Tibial nerve (tissue), 4 donors: ENCODE data around the gene FNDC11. TPM values are rescaled to one million over a fixed set of nuclear protein-coding genes. Genes with fewer than 3 reads are reported as not detected.

Experiments used
- DNase-seq, 2 donors: peaks; one replicate each; pipeline ENCODE4 v3.0.0-alpha.2; 2019; ENCODE audit warnings: low spot score in 2 of 2
- H3K27ac ChIP-seq, 4 donors: fragments of 200-600 bp; sonication (generic) in 3 of 4; one replicate each; pipeline ENCODE4 v1.5.1; 2017 to 2019; ENCODE audit warnings: mild to moderate bottlenecking in 1 of 4
- H3K27me3 ChIP-seq, 2 donors: fragments of 200-600 bp; sonication (generic) in 1 of 2; one replicate each; pipeline versions ENCODE4 v1.5.1 to v1.6.0; 2017 to 2019
- H3K36me3 ChIP-seq, 3 donors: fragments of 200-600 bp; sonication (generic); one replicate each; pipeline ENCODE4 v1.5.1; 2018 to 2019
- H3K4me1 ChIP-seq, 4 donors: fragments of 200-600 bp; sonication (generic) in 3 of 4; one replicate each; pipeline ENCODE4 v1.5.1; 2017 to 2019
- H3K4me3 ChIP-seq, 4 donors: fragments of 200-600 bp; sonication (generic) in 3 of 4; one replicate each; pipeline ENCODE4 v1.5.1; 2017 to 2019; ENCODE audit warnings: mild to moderate bottlenecking in 1 of 4, moderate library complexity in 1 of 4
- H3K9me3 ChIP-seq, 4 donors: fragments of 200-600 bp; sonication (generic) in 3 of 4; one replicate each; pipeline ENCODE4 v1.5.1; 2017 to 2019
- CTCF ChIP-seq, 5 experiments: fragments of 200-600 bp in 3 of 5; fragments of 450-650 bp in 2 of 5; sonication (generic) in 3 of 5; IDR thresholded peaks; one replicate each; pipeline ENCODE4 v1.5.1; 2016 to 2019; ENCODE audit warnings: antibody characterized with exemption in 5 of 5, mild to moderate bottlenecking in 3 of 5, moderate library complexity in 2 of 5
- EP300 ChIP-seq, 2 donors: sonication (generic); formaldehyde crosslinking; IDR thresholded peaks; one replicate each; pipeline ENCODE4 v1.6.1; 2017; ENCODE audit warnings: antibody characterized with exemption in 2 of 2, mild to moderate bottlenecking in 1 of 2
- POLR2A ChIP-seq, 2 donors: fragments of 450-650 bp; IDR thresholded peaks; one replicate each; pipeline ENCODE4 v1.6.1; 2017; ENCODE audit warnings: antibody characterized with exemption in 2 of 2, mild to moderate bottlenecking in 2 of 2, moderate library complexity in 2 of 2
- WGBS, 2 donors: methylation state at CpG; one replicate each; pipeline ENCODE4 v1.1.5; 2018; 5-methylcytosine and 5-hydroxymethylcytosine counted together
- total RNA-seq, 4 donors: library from RNA; depleted of rRNA; stranded (reverse); fragments of >200 nt; gene quantifications; one replicate each; pipeline ENCODE4 v1.1.0, GENCODE V29; 2016

Gene FNDC11
- total RNA-seq, 4 donors from 2014 or later = 0.21 to 1.4 (median 0.30) TPM; not detected in 1

- H3K9me3 ChIP-seq = no peaks in the 10 kb centered on the region
- H3K27ac ChIP-seq = no peak overlapping the region
- peaks cover 0 to 10% of the 10 kb centered on the region in 2 donors for H3K27me3 ChIP-seq
- no peak for TF ChIP-seq POLR2A (IDR thresholded peaks at IDR 0.05)
- no peak for TF ChIP-seq EP300 (IDR thresholded peaks at IDR 0.05)
- no peak for TF ChIP-seq CTCF (IDR thresholded peaks at IDR 0.05)
- WGBS, 2 donors = 90 to 93% methylated on average over 27 to 31 of the region's 32 CpGs
- H3K4me1 ChIP-seq = peaks cover 0 to 29% (median 14%) of the 10 kb centered on the region in 4 donors
- no peak overlapping the region for H3K4me3 ChIP-seq
- peaks cover 0 to 17% (median 0%) of the 10 kb centered on the region in 3 donors for H3K36me3 ChIP-seq
- no peak for DNase-seq
Measured at GRCh38 chr20:63517376-63518309, 36.3 kb upstream of the FNDC11 start.

- 77 to 79% methylated on average over 16 to 19 of the region's 20 CpGs for WGBS, 2 donors
- no peak for DNase-seq
- Histone ChIP-seq H3K27ac (no peak overlapping the region), H3K27me3 (peaks cover 0 to 4% of the 10 kb centered on the region in 2 donors), H3K36me3 (peaks cover 0 to 25% (median 0%) of the 10 kb centered on the region in 3 donors), H3K9me3 (peaks cover 0 to 6% (median 0%) of the 10 kb centered on the region in 4 donors), H3K4me3 (no peak overlapping the region), H3K4me1 (peaks cover 0 to 34% (median 16%) of the 10 kb centered on the region in 4 donors)
- TF ChIP-seq CTCF (IDR thresholded peaks at IDR 0.05) (no peak), POLR2A (IDR thresholded peaks at IDR 0.05) (no peak), EP300 (IDR thresholded peaks at IDR 0.05) (no peak)
Measured at GRCh38 chr20:63518351-63518861, 35.6 kb upstream of the FNDC11 start.

- DNase-seq = no peak
- 68 to 77% methylated on average over 32 of the region's 32 CpGs for WGBS, 2 donors
- peaks cover 0 to 31% (median 0%) of the 10 kb centered on the region in 3 donors for H3K36me3 ChIP-seq
- H3K4me3 ChIP-seq = peak overlapping the region; percentile 69 to 99 (median 85)
- peaks cover 0 to 34% (median 16%) of the 10 kb centered on the region in 4 donors for H3K4me1 ChIP-seq
- H3K27me3 ChIP-seq = peaks cover 0 to 4% of the 10 kb centered on the region in 2 donors
- H3K27ac ChIP-seq = peak overlapping the region; percentile 93 to 100 (median 95)
- peaks cover 0 to 10% (median 0%) of the 10 kb centered on the region in 4 donors for H3K9me3 ChIP-seq
- TF ChIP-seq POLR2A (IDR thresholded peaks at IDR 0.05) (no peak), CTCF (IDR thresholded peaks at IDR 0.05) (no peak), EP300 (IDR thresholded peaks at IDR 0.05) (no peak)
Measured at GRCh38 chr20:63518946-63519667, 34.9 kb upstream of the FNDC11 start.

GRCh38 chr20:63519668-63520503, 34.1 kb upstream of the FNDC11 start:
- Histone ChIP-seq H3K4me3 (peak overlapping the region; percentile 69 to 99 (median 85)), H3K4me1 (peaks cover 0 to 38% (median 16%) of the 10 kb centered on the region in 4 donors), H3K27ac (peak overlapping the region; percentile 93 to 100 (median 95)), H3K9me3 (peaks cover 0 to 10% (median 0%) of the 10 kb centered on the region in 4 donors), H3K36me3 (peaks cover 0 to 31% (median 0%) of the 10 kb centered on the region in 3 donors), H3K27me3 (peaks cover 0 to 4% of the 10 kb centered on the region in 2 donors)
- no peak for DNase-seq
- WGBS, 2 donors = 1 to 3% methylated on average over 19 to 46 of the region's 72 CpGs
- TF ChIP-seq CTCF (IDR thresholded peaks at IDR 0.05) (peak in 4 of 5 experiments; percentile 23 to 39 (median 28)), EP300 (IDR thresholded peaks at IDR 0.05) (no peak)
